AG08396 (cell line): Measurements from ENCODE around the gene UCK2.

Experiments
- DNase-seq: peaks from one replicate; pipeline ENCODE4 v3.0.0; 2012; ENCODE audit warnings: low spot score, mixed read lengths

Gene UCK2

DNA sequence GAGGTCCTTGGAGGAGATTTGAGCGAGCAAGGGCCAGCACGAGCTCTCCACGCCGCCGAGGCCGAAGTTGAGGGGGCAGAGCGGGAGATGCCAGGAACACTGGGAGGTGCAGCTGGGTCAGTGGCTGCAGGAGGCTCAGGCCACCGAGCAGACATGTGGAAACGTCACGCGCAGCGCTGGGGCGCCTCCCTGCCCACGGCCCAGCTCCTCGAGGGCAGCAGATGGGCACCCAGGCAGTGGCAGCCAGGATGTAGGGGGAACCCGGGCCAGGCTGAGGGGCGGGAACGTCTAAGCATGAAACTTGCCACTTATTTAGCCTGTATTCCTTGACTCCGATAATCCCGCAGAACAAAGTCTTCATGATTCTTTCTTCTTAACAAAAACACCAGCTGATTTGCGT is 114.1 kb downstream of the UCK2 start:
- no peak for DNase-seq

GRCh38 chr1:165942062-165942461 is 114.6 kb downstream of the UCK2 start:
- DNase-seq: no peak

GRCh38 chr1:165942927-165943597 is 115.6 kb downstream of the UCK2 start:
- DNase-seq: no peak

DNA sequence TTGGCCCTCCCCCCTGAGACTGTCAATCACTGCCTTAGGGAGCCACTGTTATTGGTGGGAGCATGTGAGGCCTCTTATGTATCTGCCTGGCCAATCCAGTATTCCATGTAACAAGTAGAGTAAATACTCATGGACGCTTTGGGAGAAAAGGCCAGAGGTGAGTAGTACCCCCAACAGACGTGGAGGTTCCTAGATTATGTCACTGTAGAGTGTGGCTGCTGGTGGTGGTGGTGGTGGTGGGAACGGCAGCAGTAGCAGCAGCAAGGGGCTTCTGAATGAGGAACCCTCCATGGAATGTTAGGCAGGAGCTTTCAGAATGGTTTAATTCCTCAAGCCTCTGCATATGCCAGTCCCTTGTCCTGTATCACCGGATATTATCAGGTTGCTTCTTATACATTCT is 118.5 kb downstream of the UCK2 start:
- no peak for DNase-seq

DNA sequence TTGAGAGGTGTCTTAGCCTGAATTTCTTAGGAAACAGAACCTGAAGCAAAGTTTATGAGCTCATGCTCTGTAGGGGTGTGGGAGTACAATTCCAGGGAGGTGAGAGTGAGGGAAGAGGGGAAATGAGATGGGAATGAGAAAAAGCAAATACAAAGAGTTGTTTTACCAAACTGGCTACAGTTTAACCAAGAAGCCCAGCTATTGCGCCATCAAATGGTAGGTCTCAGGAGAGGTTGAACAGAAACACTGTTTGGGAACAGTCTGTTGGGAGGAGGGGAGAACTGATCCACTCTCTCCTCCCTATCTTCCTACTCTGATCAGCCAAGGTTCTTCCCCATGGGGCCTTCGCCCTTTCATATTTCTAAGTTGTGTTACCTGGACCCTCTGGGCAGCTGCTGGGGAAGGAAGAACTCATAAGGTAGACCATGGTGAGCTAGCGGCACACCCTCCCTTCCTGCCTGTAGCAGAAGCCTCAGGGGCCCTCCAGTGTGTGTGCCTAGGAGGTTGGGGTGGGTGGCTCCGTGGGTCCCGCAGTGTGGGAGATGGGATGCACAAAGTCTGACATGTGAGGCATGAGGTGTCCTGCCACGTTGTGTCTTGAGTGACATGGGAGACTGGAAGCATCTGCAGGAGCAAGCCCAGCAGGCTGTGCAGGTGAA is 120.5 kb downstream of the UCK2 start:
- no peak for DNase-seq

- peak; percentile 37 for DNase-seq
Observed at GRCh38 chr1:165949335-165950130, 122.1 kb downstream of the UCK2 start.

- DNase-seq: peak; percentile 66
Observed at GRCh38 chr1:165954940-165955339, 127.5 kb downstream of the UCK2 start.

DNA sequence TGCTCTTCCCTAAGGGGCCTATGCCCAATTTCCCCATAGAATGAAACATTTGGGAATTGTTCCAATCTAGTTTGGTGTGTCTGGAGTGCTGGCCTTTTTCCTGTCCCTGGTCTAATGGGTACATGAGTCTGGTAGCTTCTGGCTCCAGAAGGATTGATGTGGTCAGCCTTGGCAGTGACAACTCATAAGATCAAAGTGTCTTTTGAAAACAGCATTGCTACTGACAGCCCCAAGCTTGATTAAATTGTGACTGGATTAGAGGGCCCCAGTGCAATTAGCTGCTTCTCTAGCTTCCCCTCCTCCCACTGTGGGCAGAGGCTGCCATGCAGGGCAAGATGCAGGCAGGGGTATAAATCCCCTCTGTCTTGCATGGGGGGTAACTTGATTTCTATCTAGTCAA is 130.9 kb downstream of the UCK2 start:
- no peak for DNase-seq

DNA sequence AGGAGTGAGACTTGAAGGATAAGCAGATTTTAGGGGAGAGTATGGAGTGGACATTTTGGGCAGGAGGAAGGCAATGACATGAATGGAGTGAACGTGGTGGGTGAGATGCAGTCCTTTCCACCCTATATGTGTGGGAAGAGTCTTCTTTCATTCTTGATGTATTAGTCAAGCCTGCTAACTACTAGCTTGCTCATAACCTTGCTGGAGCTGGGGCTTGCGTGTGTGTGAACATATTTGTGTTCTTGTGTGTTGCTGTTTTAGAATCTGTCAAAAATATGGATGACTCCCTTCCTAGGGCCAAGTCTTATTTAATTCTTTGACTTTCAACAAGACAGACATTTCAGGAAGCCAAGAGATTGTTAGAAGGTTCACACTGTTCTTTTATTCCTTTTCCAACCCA is 132.7 kb downstream of the UCK2 start:
- no peak for DNase-seq

GRCh38 chr1:165960881-165961280 is 133.5 kb downstream of the UCK2 start:
- DNase-seq: no peak
